ENCODE results near the gene ERCC3. TPM values are rescaled to one million over a fixed set of nuclear protein-coding genes. Genes with fewer than 3 reads are reported as not detected.
"Not testable (repeated sequence)": the region's sequence is repeated elsewhere in the genome, so short reads cannot be mapped to it uniquely, and the experiment has no call there.

Gene ERCC3
- total RNA-seq, 1 donor from 2014 or later = 52.9 TPM

DNA sequence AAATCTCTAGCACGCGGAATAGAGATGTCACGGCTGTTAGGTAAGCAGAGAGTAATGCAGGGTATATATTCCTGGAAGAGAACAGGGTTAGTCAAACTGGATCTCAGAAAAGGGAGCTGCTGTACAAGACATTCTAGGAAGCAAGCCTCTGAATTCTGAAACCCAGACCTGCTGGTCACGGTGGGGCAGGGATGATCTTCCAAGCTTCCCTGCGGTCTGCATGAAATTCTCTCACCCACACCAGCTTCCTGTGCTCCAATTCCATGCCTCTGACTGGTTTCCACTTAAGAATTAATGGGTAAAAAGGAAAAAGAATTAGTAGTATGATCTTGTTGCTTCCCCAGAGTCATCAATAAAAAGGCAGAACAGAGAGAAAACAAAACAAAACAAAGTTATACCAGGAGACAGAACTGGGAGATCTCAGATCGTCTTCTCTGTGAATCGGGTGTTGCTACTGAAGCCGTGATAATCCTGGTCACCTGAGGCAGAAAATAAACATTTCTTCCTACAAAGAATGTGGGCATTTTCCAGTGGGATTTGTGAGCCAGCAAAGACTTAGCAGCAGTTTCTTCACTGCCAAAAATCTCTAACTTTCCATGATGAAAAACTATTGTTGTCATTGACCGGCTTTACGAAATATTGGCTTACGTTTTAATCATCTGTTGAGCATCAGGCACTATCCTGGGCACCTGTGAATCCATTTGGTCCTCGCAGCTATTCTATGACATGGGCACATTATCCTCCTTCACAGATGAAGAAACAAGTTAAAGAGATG lies 68.6 kb downstream of the ERCC3 start:
- no peaks in the 10 kb centered on the region for H3K9me3 Mint-ChIP-seq
- TF ChIP-seq, protein P1, sequence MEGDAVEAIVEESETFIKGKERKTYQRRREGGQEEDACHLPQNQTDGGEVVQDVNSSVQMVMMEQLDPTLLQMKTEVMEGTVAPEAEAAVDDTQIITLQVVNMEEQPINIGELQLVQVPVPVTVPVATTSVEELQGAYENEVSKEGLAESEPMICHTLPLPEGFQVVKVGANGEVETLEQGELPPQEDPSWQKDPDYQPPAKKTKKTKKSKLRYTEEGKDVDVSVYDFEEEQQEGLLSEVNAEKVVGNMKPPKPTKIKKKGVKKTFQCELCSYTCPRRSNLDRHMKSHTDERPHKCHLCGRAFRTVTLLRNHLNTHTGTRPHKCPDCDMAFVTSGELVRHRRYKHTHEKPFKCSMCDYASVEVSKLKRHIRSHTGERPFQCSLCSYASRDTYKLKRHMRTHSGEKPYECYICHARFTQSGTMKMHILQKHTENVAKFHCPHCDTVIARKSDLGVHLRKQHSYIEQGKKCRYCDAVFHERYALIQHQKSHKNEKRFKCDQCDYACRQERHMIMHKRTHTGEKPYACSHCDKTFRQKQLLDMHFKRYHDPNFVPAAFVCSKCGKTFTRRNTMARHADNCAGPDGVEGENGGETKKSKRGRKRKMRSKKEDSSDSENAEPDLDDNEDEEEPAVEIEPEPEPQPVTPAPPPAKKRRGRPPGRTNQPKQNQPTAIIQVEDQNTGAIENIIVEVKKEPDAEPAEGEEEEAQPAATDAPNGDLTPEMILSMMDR (conservative IDR thresholded peaks at IDR 0.05) = no peak
- no peaks in the 10 kb centered on the region for H3K36me3 Mint-ChIP-seq
- H3K4me3 Mint-ChIP-seq = no peak overlapping the region
- H3K4me1 Mint-ChIP-seq (ENCODE audit: unreplicated experiment) = peaks cover 21% of the 10 kb centered on the region
- H3K27ac Mint-ChIP-seq = no peak overlapping the region
- no peak for DNase-seq (ENCODE audit: extremely low spot score, unreplicated experiment)
- peaks cover 34% of the 10 kb centered on the region for H3K27me3 Mint-ChIP-seq

- peak overlapping the region; percentile 27 for H3K27ac Mint-ChIP-seq
Measured at GRCh38 chr2:127224135-127224534, 69.8 kb downstream of the ERCC3 start.

DNA sequence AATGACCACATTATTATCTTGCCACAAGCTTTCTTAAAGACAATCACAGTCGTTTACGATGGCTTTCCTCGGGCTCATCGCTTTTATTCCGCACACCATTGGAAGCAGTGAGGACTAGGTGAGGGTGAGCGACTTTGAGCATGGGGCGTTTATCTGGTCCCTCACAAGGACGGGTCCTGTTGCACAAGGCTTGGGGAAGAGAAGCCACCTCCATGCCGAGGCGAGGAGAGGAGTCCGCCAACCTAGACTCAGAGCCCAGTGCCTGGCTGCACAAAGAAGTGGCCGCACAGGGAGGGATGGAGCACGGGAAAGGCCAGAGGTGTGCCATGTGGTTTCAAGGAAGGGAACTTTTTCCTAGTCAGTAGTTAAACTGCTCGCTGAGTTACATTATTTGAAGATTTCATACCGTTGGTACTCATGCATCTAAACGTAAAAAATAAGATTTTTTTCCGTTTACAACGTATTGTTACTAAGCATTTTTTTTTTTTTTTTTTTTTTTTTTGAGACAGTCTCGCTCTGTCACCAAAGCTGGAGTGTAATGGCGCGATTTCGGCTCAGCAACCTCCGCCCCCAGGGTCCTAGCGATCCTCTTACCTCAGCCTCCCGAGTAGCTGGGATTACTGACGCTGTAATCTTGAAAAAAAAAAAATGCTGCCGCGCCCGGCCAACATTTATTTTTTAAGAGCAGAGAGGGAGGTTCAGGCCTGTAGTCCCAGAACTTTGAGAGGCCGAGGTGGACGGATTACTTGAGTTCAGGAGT lies 73.0 kb downstream of the ERCC3 start:
- DNase-seq (ENCODE audit: extremely low spot score, unreplicated experiment) = no peak
- H3K4me3 Mint-ChIP-seq = peak overlapping the region; percentile 96
- peaks cover 54% of the 10 kb centered on the region for H3K27me3 Mint-ChIP-seq
- peaks cover 24% of the 10 kb centered on the region for H3K4me1 Mint-ChIP-seq (ENCODE audit: unreplicated experiment)
- H3K27ac Mint-ChIP-seq = peak overlapping the region; percentile 70
- peaks cover 8% of the 10 kb centered on the region for H3K9me3 Mint-ChIP-seq
- TF ChIP-seq, protein P1 (conservative IDR thresholded peaks at IDR 0.05) = no peak
- H3K36me3 Mint-ChIP-seq = peaks cover 4% of the 10 kb centered on the region

More at GRCh38 chr2:127224135-127224534, 69.8 kb downstream of the ERCC3 start:
- not testable (repeated sequence) for H3K36me3 Mint-ChIP-seq; DNase-seq (ENCODE audit: extremely low spot score, unreplicated experiment); H3K9me3 Mint-ChIP-seq
- peaks cover 35% of the 10 kb centered on the region for H3K27me3 Mint-ChIP-seq
- peaks cover 24% of the 10 kb centered on the region for H3K4me1 Mint-ChIP-seq (ENCODE audit: unreplicated experiment)
- peak overlapping the region; percentile 57 for H3K4me3 Mint-ChIP-seq

- TF ChIP-seq, protein P1 (conservative IDR thresholded peaks at IDR 0.05) = no peak
- H3K27me3 Mint-ChIP-seq = peaks cover 52% of the 10 kb centered on the region
- peaks cover 8% of the 10 kb centered on the region for H3K9me3 Mint-ChIP-seq
- H3K27ac Mint-ChIP-seq = peak within 1 kb of the TSS; percentile 70
- peaks cover 20% of the 10 kb centered on the region for H3K4me1 Mint-ChIP-seq (ENCODE audit: unreplicated experiment)
- no peak for DNase-seq (ENCODE audit: extremely low spot score, unreplicated experiment)
- peak within 1 kb of the TSS; percentile 96 for H3K4me3 Mint-ChIP-seq
- H3K36me3 Mint-ChIP-seq = peaks cover 4% of the 10 kb centered on the region
Measured at GRCh38 chr2:127220102-127220767, 73.7 kb downstream of the ERCC3 start, which contains the start of gene CYP27C1. CYP27C1 (minus strand) TSS chr2:127220299; CDS start chr2:127220270, 29 bp downstream.

- Mint-ChIP-seq H3K9me3 (peaks cover 8% of the 10 kb centered on the region), H3K36me3 (peaks cover 4% of the 10 kb centered on the region), H3K27ac (peak overlapping the region; percentile 46), H3K4me3 (peak overlapping the region; percentile 87), H3K4me1 (ENCODE audit: unreplicated experiment) (peaks cover 16% of the 10 kb centered on the region), H3K27me3 (peaks cover 48% of the 10 kb centered on the region)
- TF ChIP-seq, protein P1 (conservative IDR thresholded peaks at IDR 0.05) = no peak
- peak; percentile 78 for DNase-seq (ENCODE audit: extremely low spot score, unreplicated experiment)
Measured at GRCh38 chr2:127219171-127220070, 74.5 kb downstream of the ERCC3 start.

Data from type B pancreatic cell (in vitro differentiated cells).